GM18868 (cell line): Measurements from ENCODE around the gene TPH1.
A peak's percentile ranks its signal among the peaks of the same experiment; 100 is the strongest.
"Not testable (repeated sequence)": the region's sequence is repeated elsewhere in the genome, so short reads cannot be mapped to it uniquely, and the experiment has no call there.

Experiments
- ATAC-seq: cut with Tn5 transposase; IDR thresholded peaks from one replicate; pipeline ENCODE4 v1.9.1; 2021; ENCODE audit warnings: mild to moderate bottlenecking, moderate library complexity; ENCODE audit not compliant: unreplicated experiment

The TPH1 gene

GRCh38 chr11:18027475-18027874, 18.6 kb downstream of the TPH1 start:
- no peak for ATAC-seq

DNA sequence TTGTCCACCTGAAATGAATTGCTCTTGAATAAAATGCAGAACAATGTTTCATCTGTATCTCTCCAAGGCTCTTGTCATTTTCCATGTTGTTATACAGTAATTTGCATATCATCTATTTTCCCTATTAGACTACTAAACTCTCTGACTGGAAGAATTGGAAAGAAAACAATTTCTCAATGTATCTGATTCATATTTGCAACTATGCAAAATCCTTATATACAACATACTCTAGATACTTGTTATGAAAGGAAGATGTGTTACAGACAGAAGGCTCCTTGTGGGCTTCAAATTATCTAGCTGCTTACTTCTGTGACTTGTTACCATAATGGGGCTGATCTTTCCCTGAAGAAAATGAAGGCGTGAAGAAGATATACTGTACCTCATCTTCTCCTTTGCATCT, 23.6 kb downstream of the TPH1 start:
- ATAC-seq: no peak

GRCh38 chr11:18019650-18020049, 26.4 kb downstream of the TPH1 start:
- no peak for ATAC-seq

- ATAC-seq: no peak
These were observed 29.3 kb downstream of the TPH1 start for GRCh38 chr11:18016789-18017188.

DNA sequence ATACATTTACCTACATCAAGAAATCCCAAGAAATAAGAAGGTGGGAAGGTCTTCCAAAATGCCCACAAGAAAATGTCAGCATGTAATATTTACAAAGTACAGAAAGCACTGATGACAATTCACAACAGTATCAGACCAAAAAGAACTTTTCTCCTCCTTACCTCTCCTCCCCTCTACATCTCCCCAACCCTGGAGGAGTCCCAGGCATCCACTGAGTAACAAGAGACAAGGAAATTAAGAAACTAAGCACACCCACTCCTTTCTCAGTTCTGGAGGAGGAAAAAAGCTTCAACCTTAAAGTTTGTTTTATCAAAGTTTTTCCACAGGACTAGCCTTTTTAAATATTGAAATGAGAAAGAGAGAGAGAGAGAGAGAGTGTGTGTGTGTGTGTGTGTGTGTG, 31.2 kb downstream of the TPH1 start:
- no peak for ATAC-seq

DNA sequence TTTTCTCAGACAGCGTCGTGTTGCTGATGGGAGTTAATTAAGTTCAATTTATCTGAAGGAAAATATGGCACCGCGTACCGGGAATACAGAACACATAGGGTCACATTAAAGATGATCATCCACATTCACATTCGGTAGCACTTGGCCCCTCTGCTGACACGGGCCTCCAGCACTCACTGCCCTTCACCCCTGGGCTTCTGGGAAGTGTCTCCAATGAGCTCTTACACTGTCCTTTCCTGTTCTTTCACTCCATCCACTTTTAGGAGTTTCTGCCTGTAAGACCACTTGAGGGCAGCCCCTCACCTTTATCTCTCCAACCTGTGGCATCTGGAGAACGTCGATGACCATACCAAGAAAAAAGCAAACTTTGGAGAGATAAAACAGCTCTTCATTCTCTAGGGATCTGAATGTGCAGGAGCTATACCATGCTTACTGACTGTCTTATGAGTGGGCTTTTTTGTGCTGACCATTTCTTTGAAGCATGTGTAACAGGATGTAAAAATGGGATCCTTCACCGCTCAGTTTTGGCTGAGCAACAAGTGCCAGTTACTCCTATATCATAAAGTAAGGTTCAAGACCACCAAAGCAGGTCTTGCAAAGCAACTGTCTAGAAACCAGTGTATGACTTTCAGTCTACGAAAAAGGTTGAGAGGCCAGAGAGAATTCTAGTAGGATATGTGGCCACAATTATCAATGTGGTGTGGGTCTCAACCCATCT, 32.1 kb downstream of the TPH1 start:
- ATAC-seq: no peak

GRCh38 chr11:18012906-18013781, 32.9 kb downstream of the TPH1 start, which contains the start of gene SERGEF:
TSS of gene SERGEF (minus strand) at chr11:18013047. CDS start at chr11:18013010, 37 bp downstream.
- peak; percentile 95 for ATAC-seq

GRCh38 chr11:18012122-18012905, 33.8 kb downstream of the TPH1 start:
- ATAC-seq: no peak

DNA sequence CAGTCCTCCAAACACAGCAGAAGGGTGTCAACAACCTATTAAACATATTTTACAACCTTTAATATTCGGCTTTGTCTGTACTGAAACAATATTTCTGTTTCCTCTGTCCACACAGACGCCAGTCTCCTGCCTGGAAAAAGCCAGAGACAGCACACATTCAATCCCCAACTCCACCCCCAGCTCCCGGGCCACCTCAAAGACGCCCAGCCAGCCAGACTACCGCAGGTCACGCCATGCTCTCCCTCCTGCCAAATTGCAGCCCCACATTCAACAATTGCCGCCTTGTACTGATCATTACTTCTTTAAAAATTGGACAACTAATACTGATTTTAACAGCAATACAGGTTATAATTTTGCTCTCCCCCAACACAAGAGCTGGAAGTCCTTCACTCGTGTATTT, 34.4 kb downstream of the TPH1 start:
- ATAC-seq: no peak

- ATAC-seq: no peak
These were observed 35.0 kb downstream of the TPH1 start for GRCh38 chr11:18010977-18011586.

- no peak for ATAC-seq
These were observed 35.9 kb downstream of the TPH1 start for GRCh38 chr11:18010121-18010670.

DNA sequence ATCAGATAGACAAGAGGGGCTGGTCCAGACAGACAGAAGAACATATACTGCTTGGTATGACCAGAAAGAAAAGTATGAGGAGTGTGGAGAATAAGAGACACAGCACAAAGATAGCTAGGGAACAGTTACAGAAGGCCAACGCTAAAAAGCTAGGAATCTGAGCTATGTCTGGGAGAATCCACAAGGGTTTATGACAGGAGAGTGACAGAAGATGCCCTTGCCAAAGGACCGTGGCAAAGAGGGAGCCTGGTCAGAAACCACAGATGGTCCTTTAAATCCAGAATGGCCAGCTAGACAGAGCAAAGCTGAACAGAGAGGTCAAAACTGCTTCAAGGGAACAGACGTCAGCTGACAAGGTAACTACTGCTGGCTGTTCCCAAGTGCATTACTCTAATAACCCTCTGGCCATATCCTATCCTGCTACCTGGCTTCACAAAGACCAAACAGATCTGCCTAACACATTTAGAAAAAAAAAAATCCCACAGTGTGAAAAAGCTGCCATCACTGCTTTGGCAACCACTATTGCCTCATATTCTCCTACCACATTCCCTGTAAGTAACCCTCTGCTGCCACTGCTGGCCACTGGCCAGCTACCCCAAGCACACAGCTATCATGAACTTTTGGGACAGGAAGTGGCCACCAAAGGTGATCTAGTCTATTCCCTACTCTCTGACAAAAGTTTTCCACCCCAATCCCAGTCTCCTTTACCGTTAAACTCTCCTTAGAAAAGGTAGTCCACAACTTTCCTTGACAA, 40.5 kb downstream of the TPH1 start:
- ATAC-seq: no peak

DNA sequence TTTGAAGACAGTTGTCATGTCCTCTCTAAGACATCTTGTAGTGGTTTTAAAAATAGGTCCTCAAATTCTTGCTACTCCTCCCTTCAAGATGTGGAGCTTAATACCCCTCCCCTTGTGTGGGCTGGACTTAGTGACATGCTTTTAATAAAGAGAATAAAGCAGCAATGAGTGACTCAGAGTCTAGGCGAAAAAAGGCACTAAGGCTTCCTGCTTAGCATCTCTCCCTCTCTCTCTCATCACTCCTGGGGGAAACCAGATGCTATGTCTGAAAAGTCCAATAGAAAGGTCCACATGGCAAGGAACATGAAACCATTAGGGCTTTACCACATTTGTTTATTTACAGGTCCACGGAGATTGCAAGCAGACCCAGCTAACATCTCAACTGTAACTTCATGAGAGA, 44.9 kb downstream of the TPH1 start:
- no peak for ATAC-seq

GRCh38 chr11:18000760-18001159, 45.3 kb downstream of the TPH1 start:
- ATAC-seq: no peak

GRCh38 chr11:18000128-18000527, 45.9 kb downstream of the TPH1 start:
- not testable (repeated sequence) for ATAC-seq
